Caco-2 (cell line): ENCODE results near the gene SLC4A5. TPM values are rescaled to one million over a fixed set of nuclear protein-coding genes. Genes with fewer than 3 reads are reported as not detected.

Experiments used
- BruUV-seq: library from RNA; stranded (reverse); fragments of 400-500 nt; replicated peaks from 2 replicates; lab custom pipeline; 2021; lab: Mats Ljungman, UMichigan
- CTCF ChIA-PET: fragments of 300-600 bp; sonication (Branson Sonifier 250); formaldehyde crosslinking; loops from one replicate; lab custom pipeline; 2022; ENCODE audit warnings: antibody characterized with exemption; lab: Charles Lee
- POLR2A ChIA-PET: fragments of 300-600 bp; sonication (Branson Sonifier 250); formaldehyde crosslinking; loops from one replicate; lab custom pipeline; 2022; ENCODE audit warnings: antibody characterized with exemption; lab: Charles Lee
- DNase-seq, 2 experiments: peaks; one replicate each; pipeline versions ENCODE4 v3.0.0 to v3.0.0-alpha.2; 2020 to 2022
- H3K27me3 ChIP-seq: replicated peaks from 2 replicates; pipeline ENCODE4 v1.6.0; 2011; ENCODE audit warnings: low read length; ENCODE audit not compliant: control insufficient read depth, insufficient read depth
- H3K36me3 ChIP-seq: 2 replicates; pipeline ENCODE4 v1.5.1; 2011; ENCODE audit warnings: low read length; ENCODE audit not compliant: control insufficient read depth, insufficient read depth
- H3K4me1 ChIP-seq: fragments of 250-450 bp; sonication (Bioruptor Pico); 2 replicates; pipeline ENCODE4 v1.5.1; 2020; ENCODE audit warnings: mild to moderate bottlenecking
- H3K4me3 ChIP-seq: 2 replicates; pipeline ENCODE4 v1.5.1; 2011; ENCODE audit warnings: low read depth, mild to moderate bottlenecking, control low read depth, low read length
- H3K9me3 ChIP-seq: fragments of 250-450 bp; sonication (Bioruptor Pico); 2 replicates; pipeline ENCODE4 v1.5.1; 2020; ENCODE audit warnings: mild to moderate bottlenecking, moderate library complexity
- H3K27ac Mint-ChIP-seq: one replicate; pipeline ENCODE4 v1.8.0; 2022; ENCODE audit warnings: mixed read lengths; ENCODE audit not compliant: unreplicated experiment
- H3K27me3 Mint-ChIP-seq: one replicate; pipeline ENCODE4 v1.8.0; 2022; ENCODE audit warnings: mixed read lengths; ENCODE audit not compliant: insufficient read depth, unreplicated experiment
- H3K36me3 Mint-ChIP-seq: one replicate; pipeline ENCODE4 v1.8.0; 2022; ENCODE audit warnings: mild to moderate bottlenecking, mixed read lengths; ENCODE audit not compliant: insufficient read depth, unreplicated experiment
- H3K4me1 Mint-ChIP-seq: one replicate; pipeline ENCODE4 v1.8.0; 2022; ENCODE audit warnings: low read depth, mixed read lengths; ENCODE audit not compliant: unreplicated experiment
- H3K4me3 Mint-ChIP-seq: one replicate; pipeline ENCODE4 v1.8.0; 2022; ENCODE audit warnings: mild to moderate bottlenecking, moderate library complexity, mixed read lengths; ENCODE audit not compliant: unreplicated experiment
- H3K9me3 Mint-ChIP-seq: one replicate; pipeline ENCODE4 v1.8.0; 2022; ENCODE audit warnings: mixed read lengths; ENCODE audit not compliant: unreplicated experiment
- CTCF ChIP-seq, 2 experiments: fragments of 200-600 bp in 1 of 2; IDR thresholded peaks; 1 replicate in 1 of 2; 2 replicates in 1 of 2; pipeline versions ENCODE4 v1.5.1 to v1.8.0; 2011 to 2022; ENCODE audit warnings: antibody characterized with exemption in 1 of 2, control low read depth in 1 of 2, inconsistent platforms in 1 of 2, low read depth in 1 of 2, low read length in 1 of 2, mild to moderate bottlenecking in 1 of 2, moderate library complexity in 1 of 2; ENCODE audit not compliant: insufficient read depth in 1 of 2, severe bottlenecking in 1 of 2, unreplicated experiment in 1 of 2
- intact Hi-C: fragments of 100-400 bp; cut with micrococcal nuclease; formaldehyde crosslinking; loops from one replicate; pipeline ENCODE4 v1.10.0; 2022; ENCODE audit not compliant: unreplicated experiment
- total RNA-seq: library from RNA; stranded (reverse); gene quantifications from 2 replicates; pipeline ENCODE4 v1.2.3, GENCODE V29; 2022

SLC4A5 gene
- total RNA-seq, 1 experiment from 2014 or later: 2.2 TPM

- Mint-ChIP-seq H3K36me3 (no peaks in the 10 kb centered on the region), H3K27ac (no peak overlapping the region), H3K27me3 (no peaks in the 10 kb centered on the region), H3K4me1 (peaks cover 19% of the 10 kb centered on the region), H3K4me3 (no peak overlapping the region), H3K9me3 (no peaks in the 10 kb centered on the region)
- DNase-seq: no peak
- no peaks in the 10 kb centered on the region for H3K36me3 ChIP-seq
- no peak overlapping the region for H3K4me3 ChIP-seq
- ChIA-PET CTCF (no interaction called here), POLR2A (no interaction called here)
- H3K9me3 ChIP-seq: no peaks in the 10 kb centered on the region
- no peak for TF ChIP-seq CTCF (IDR thresholded peaks at IDR 0.05; ENCODE audit: insufficient read depth in 1 of 2, low read depth in 1 of 2, low read length in 1 of 2, severe bottlenecking in 1 of 2, unreplicated experiment in 1 of 2)
- H3K4me1 ChIP-seq: peaks cover 16% of the 10 kb centered on the region
- BruUV-seq: no TSS peak
- intact Hi-C loops: no loop called here
- no peaks in the 10 kb centered on the region for H3K27me3 ChIP-seq
These were observed 53.1 kb downstream of the SLC4A5 start for GRCh38 chr2:74290066-74290465.

GRCh38 chr2:74286725-74287124 is 56.5 kb downstream of the SLC4A5 start:
- no peaks in the 10 kb centered on the region for H3K27me3 ChIP-seq
- H3K9me3 ChIP-seq: no peaks in the 10 kb centered on the region
- H3K27me3 Mint-ChIP-seq: no peaks in the 10 kb centered on the region
- no peaks in the 10 kb centered on the region for H3K36me3 ChIP-seq
- no peaks in the 10 kb centered on the region for H3K4me1 Mint-ChIP-seq
- no peak overlapping the region for H3K4me3 Mint-ChIP-seq
- CTCF ChIA-PET: no interaction called here
- intact Hi-C loops: no loop called here
- no peaks in the 10 kb centered on the region for H3K36me3 Mint-ChIP-seq
- no peak overlapping the region for H3K4me3 ChIP-seq
- BruUV-seq: no TSS peak
- no peak overlapping the region for H3K27ac Mint-ChIP-seq
- no peaks in the 10 kb centered on the region for H3K9me3 Mint-ChIP-seq
- H3K4me1 ChIP-seq: no peaks in the 10 kb centered on the region
- POLR2A ChIA-PET: no interaction called here
- no peak for TF ChIP-seq CTCF (IDR thresholded peaks at IDR 0.05; ENCODE audit: insufficient read depth in 1 of 2, low read depth in 1 of 2, low read length in 1 of 2, severe bottlenecking in 1 of 2, unreplicated experiment in 1 of 2)
- no peak for DNase-seq

GRCh38 chr2:74281141-74281975 is 61.9 kb downstream of the SLC4A5 start:
- Histone ChIP-seq H3K4me1 (no peaks in the 10 kb centered on the region), H3K9me3 (no peaks in the 10 kb centered on the region), H3K4me3 (no peak overlapping the region), H3K36me3 (no peaks in the 10 kb centered on the region), H3K27me3 (no peaks in the 10 kb centered on the region)
- CTCF ChIA-PET: no interaction called here
- Mint-ChIP-seq H3K36me3 (no peaks in the 10 kb centered on the region), H3K4me1 (no peaks in the 10 kb centered on the region), H3K27me3 (peaks cover 6% of the 10 kb centered on the region), H3K4me3 (no peak overlapping the region), H3K27ac (no peak overlapping the region), H3K9me3 (no peaks in the 10 kb centered on the region)
- POLR2A ChIA-PET: no interaction called here
- BruUV-seq: no TSS peak
- DNase-seq: no peak
- intact Hi-C loops: no loop called here
- TF ChIP-seq CTCF (IDR thresholded peaks at IDR 0.05; ENCODE audit: insufficient read depth in 1 of 2, low read depth in 1 of 2, low read length in 1 of 2, severe bottlenecking in 1 of 2, unreplicated experiment in 1 of 2): no peak
